Skeletal muscle tissue (tissue), 4 donors: ENCODE data around the gene EBF4. TPM values are rescaled to one million over a fixed set of nuclear protein-coding genes. Genes with fewer than 3 reads are reported as not detected.

Experiments used
- H3K27ac ChIP-seq: one replicate; pipeline ENCODE4 v1.7.0; 2013; ENCODE audit warnings: mild to moderate bottlenecking, low read depth, low read length, inconsistent platforms
- H3K27me3 ChIP-seq, 3 donors: one replicate each; pipeline ENCODE4 v1.7.0; 2013; ENCODE audit warnings: low read length in 3 of 3; ENCODE audit not compliant: control insufficient read depth in 3 of 3, insufficient read depth in 3 of 3
- H3K36me3 ChIP-seq, 3 donors: one replicate each; pipeline ENCODE4 v1.7.0; 2013; ENCODE audit warnings: low read length in 3 of 3; ENCODE audit not compliant: control insufficient read depth in 3 of 3, insufficient read depth in 3 of 3
- H3K4me1 ChIP-seq, 3 donors: one replicate each; pipeline ENCODE4 v1.7.0; 2013; ENCODE audit warnings: low read length in 3 of 3, mild to moderate bottlenecking in 3 of 3; ENCODE audit not compliant: control insufficient read depth in 3 of 3, insufficient read depth in 3 of 3
- H3K4me3 ChIP-seq, 3 donors: one replicate each; pipeline ENCODE4 v1.7.0; 2013; ENCODE audit warnings: low read length in 3 of 3
- H3K9ac ChIP-seq, 3 donors: one replicate each; pipeline ENCODE4 v1.7.0; 2013; ENCODE audit warnings: low read length in 3 of 3, mild to moderate bottlenecking in 3 of 3, moderate library complexity in 2 of 3, low read depth in 1 of 3
- H3K9me3 ChIP-seq, 3 donors: one replicate each; pipeline ENCODE4 v1.7.0; 2013; ENCODE audit warnings: low read length in 3 of 3; ENCODE audit not compliant: control insufficient read depth in 3 of 3
- total RNA-seq: library from RNA; depleted of rRNA; stranded (reverse); fragments of >200 nt; gene quantifications from one replicate; pipeline ENCODE4 v1.2.3, GENCODE V29; 2014
- donor health status: Osteomylitis.

EBF4 gene
- total RNA-seq, 1 donor from 2014 or later: 2.6 TPM

DNA sequence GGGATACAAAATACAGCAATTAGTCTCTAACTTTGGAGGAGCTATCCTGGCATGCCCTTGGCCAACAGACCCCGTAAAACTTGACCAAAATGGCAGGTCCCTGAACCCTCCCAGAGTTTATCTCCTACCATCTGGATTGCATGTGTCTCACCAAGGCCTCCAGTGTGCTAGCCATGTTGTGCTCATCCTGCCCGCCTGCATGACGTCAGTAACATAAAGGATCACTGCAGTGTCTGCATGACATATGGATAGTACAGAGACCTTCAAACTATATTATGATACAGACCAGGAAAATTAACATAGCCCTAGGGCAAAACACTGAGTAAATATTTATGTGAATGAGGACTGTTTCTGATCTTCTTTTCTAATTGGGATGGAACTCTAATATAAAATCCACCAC is 82.6 kb downstream of the EBF4 start:
- Histone ChIP-seq H3K9ac (no peak overlapping the region), H3K9me3 (peaks cover 0 to 3% (median 2%) of the 10 kb centered on the region in 3 donors), H3K27ac (no peak overlapping the region), H3K27me3 (peaks cover 0 to 13% (median 0%) of the 10 kb centered on the region in 3 donors), H3K4me3 (no peak overlapping the region), H3K4me1 (no peaks in the 10 kb centered on the region), H3K36me3 (no peaks in the 10 kb centered on the region)

GRCh38 chr20:2778602-2779321 is 86.2 kb downstream of the EBF4 start:
- Histone ChIP-seq H3K27ac (no peak overlapping the region), H3K4me1 (no peaks in the 10 kb centered on the region), H3K9ac (no peak overlapping the region), H3K4me3 (no peak overlapping the region), H3K9me3 (peaks cover 0 to 3% (median 0%) of the 10 kb centered on the region in 3 donors), H3K36me3 (no peaks in the 10 kb centered on the region), H3K27me3 (peaks cover 3 to 20% (median 8%) of the 10 kb centered on the region in 3 donors)

DNA sequence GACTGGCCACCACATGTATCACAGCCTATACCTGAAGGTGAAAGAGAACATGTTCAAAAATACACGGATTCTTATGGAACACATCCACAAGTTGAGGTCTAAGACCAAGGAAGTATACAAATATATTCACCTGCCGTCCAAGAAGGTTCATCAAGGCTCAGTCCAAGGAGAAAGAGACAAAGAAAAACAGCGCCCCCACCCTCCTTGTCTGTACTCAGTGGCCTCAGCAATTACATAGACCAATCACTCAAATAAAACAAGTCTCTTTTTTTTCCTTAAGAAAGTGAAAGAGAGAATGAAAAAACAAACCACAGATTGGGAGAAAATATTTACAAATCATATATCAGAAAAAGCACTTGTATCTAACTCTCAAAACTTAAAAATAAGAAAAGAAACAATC is 88.4 kb downstream of the EBF4 start:
- H3K9me3 ChIP-seq: no peaks in the 10 kb centered on the region
- no peak overlapping the region for H3K4me3 ChIP-seq
- H3K36me3 ChIP-seq: no peaks in the 10 kb centered on the region
- no peak overlapping the region for H3K9ac ChIP-seq
- no peaks in the 10 kb centered on the region for H3K4me1 ChIP-seq
- H3K27ac ChIP-seq: no peak overlapping the region
- H3K27me3 ChIP-seq: peaks cover 3 to 17% (median 8%) of the 10 kb centered on the region in 3 donors

- Histone ChIP-seq H3K9ac (no peak overlapping the region), H3K27me3 (peaks cover 7 to 19% (median 8%) of the 10 kb centered on the region in 3 donors), H3K4me1 (no peaks in the 10 kb centered on the region), H3K4me3 (no peak overlapping the region), H3K27ac (no peak overlapping the region), H3K36me3 (no peaks in the 10 kb centered on the region), H3K9me3 (no peaks in the 10 kb centered on the region)
These were observed 91.5 kb downstream of the EBF4 start for GRCh38 chr20:2783908-2784566.

DNA sequence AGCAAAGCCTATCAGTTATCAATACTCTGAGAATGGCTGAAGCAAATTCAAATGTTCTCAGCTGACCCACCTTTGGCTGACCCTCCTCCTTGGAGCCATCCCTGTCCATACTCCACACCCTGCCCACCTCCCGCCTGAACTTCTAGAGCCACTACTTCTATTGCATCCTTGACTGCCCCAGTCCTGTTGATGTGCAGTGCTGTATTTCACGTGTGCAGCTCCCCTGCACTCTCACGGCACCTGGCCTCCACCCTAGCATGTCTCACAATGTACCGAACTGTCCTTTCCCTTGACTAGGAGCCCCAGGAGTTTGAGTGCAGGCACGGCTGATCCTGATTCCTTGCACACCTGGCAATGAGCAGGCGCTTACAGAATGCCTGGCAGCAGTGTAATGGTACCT is 100.9 kb downstream of the EBF4 start:
- Histone ChIP-seq H3K9ac (no peak overlapping the region), H3K27me3 (peaks cover 24 to 41% (median 38%) of the 10 kb centered on the region in 3 donors), H3K4me1 (no peaks in the 10 kb centered on the region), H3K36me3 (no peaks in the 10 kb centered on the region), H3K9me3 (no peaks in the 10 kb centered on the region), H3K27ac (no peak overlapping the region), H3K4me3 (no peak overlapping the region)

DNA sequence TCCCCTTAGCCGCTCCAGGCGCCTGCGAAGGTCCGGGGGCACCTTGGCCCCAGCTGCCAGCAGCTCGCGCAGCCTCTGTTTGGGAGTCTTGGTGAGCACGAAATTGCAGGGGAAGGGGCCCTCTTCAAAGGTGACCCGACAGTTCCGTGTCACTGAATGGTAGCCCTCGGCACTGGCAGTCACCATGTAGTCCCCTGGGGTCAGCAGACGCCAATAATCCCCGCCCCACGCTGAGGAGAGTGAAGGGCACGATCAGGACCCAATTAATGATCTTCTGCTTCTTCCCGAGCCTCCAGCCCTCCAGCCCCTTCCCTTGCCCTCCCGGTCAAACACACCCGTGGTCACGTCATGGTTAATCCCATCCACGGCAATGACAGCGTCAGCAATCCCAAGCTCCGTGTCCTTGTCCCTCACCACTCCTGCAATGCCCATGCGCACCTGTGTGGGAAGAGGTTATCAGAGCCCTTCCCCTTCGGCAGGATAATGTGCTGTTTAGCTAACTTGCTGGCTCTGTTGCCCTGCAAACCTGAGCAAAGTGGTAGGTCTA is 101.7 kb downstream of the EBF4 start:
- H3K27me3 ChIP-seq: peaks cover 32 to 46% (median 44%) of the 10 kb centered on the region in 3 donors
- H3K36me3 ChIP-seq: no peaks in the 10 kb centered on the region
- no peaks in the 10 kb centered on the region for H3K9me3 ChIP-seq
- no peak overlapping the region for H3K4me3 ChIP-seq
- H3K9ac ChIP-seq: no peak overlapping the region
- no peaks in the 10 kb centered on the region for H3K4me1 ChIP-seq
- H3K27ac ChIP-seq: no peak overlapping the region

DNA sequence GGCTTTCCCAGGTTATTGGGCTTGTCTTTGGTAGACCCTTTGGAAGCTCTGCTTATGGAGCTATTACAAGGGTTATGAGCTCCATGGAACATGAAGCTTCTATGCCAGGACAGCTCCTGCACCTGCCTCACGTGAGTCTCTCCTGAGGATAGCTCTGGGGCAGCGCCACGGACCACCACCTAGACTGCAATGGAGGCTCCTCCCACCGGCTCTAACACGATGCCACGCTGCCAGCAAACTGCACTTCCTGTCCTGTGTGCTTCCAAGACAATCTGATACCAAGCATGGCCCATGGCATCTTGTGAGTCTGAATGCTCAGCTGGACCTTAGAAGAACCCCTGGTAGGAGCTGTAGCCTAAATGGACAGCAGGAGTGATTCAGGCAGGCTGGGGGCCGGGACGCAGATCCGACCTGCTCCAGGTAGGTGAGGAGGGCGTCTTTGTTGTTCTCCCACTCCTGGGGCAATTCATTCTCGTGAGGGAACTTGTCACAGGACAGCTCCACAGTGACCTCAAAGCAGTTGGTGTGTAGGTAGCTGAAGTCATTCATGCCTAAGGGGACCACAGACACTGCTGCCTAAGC is 102.4 kb downstream of the EBF4 start:
- no peak overlapping the region for H3K4me3 ChIP-seq
- H3K9me3 ChIP-seq: no peaks in the 10 kb centered on the region
- peaks cover 2 to 3% (median 3%) of the 10 kb centered on the region in 3 donors for H3K4me1 ChIP-seq
- H3K9ac ChIP-seq: no peak overlapping the region
- no peaks in the 10 kb centered on the region for H3K36me3 ChIP-seq
- H3K27ac ChIP-seq: no peak overlapping the region
- H3K27me3 ChIP-seq: peaks cover 39 to 53% (median 46%) of the 10 kb centered on the region in 3 donors

DNA sequence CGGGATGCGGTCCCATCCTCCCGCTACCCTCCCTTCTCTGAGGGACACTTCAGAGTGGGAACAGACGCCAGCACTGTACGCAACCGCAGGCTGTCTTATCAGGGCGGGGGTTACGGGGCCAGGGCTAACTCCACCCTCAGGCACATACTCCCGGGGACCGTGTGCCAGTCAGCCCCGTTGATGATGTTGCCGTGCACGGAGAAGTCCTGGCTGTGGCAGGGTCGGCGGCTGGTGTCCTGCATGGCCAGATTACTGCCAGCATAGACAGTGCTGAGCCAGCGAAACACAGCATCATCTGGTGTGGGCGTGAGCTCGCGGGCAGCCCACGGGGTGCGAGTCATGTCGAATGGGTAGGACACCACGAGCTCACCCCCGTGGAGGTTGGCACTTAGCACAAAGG is 102.9 kb downstream of the EBF4 start:
- Histone ChIP-seq H3K9ac (no peak overlapping the region), H3K9me3 (no peaks in the 10 kb centered on the region), H3K27ac (no peak overlapping the region), H3K4me1 (peaks cover 3 to 5% (median 4%) of the 10 kb centered on the region in 3 donors), H3K27me3 (peaks cover 42 to 57% (median 48%) of the 10 kb centered on the region in 3 donors), H3K4me3 (no peak overlapping the region), H3K36me3 (no peaks in the 10 kb centered on the region)

- Histone ChIP-seq H3K9ac (no peak overlapping the region), H3K4me1 (peaks cover 3 to 7% (median 4%) of the 10 kb centered on the region in 3 donors), H3K36me3 (no peaks in the 10 kb centered on the region), H3K4me3 (no peak overlapping the region), H3K27ac (no peak overlapping the region), H3K27me3 (peaks cover 48 to 63% (median 52%) of the 10 kb centered on the region in 3 donors), H3K9me3 (no peaks in the 10 kb centered on the region)
These were observed 103.6 kb downstream of the EBF4 start for GRCh38 chr20:2796011-2796660.
